Uterus (tissue), 4 donors: ENCODE results near the gene MALAT1. TPM values are rescaled to one million over a fixed set of nuclear protein-coding genes. Genes with fewer than 3 reads are reported as not detected.

ENCODE experiments used
- DNase-seq, 2 donors: peaks; one replicate each; pipeline ENCODE4 v3.0.0-alpha.2; 2019 to 2020
- H3K27ac ChIP-seq, 2 donors: fragments of 200-600 bp; sonication (generic); 1 replicate in 1 of 2; 2 replicates in 1 of 2; pipeline ENCODE4 v1.5.1; 2016 to 2018
- H3K27me3 ChIP-seq, 2 donors: fragments of 200-600 bp; sonication (generic); one replicate each; pipeline ENCODE4 v1.5.1; 2018 to 2019; ENCODE audit warnings: control low read depth in 1 of 2
- H3K36me3 ChIP-seq, 2 donors: fragments of 200-600 bp; sonication (generic); one replicate each; pipeline ENCODE4 v1.5.1; 2019; ENCODE audit warnings: control low read depth in 1 of 2
- H3K4me1 ChIP-seq, 2 donors: fragments of 200-600 bp; sonication (generic); one replicate each; pipeline ENCODE4 v1.5.1; 2018 to 2019; ENCODE audit warnings: control low read depth in 1 of 2
- H3K4me3 ChIP-seq, 2 donors: fragments of 200-600 bp; sonication (generic); 1 replicate in 1 of 2; 2 replicates in 1 of 2; pipeline ENCODE4 v1.5.1; 2018 to 2019; ENCODE audit warnings: mild to moderate bottlenecking in 1 of 2
- H3K9me3 ChIP-seq, 2 donors: fragments of 200-600 bp; sonication (generic); one replicate each; pipeline ENCODE4 v1.5.1; 2019; ENCODE audit warnings: control low read depth in 1 of 2
- CTCF ChIP-seq, 4 experiments: fragments of 200-600 bp in 2 of 4; fragments of 450-650 bp in 2 of 4; sonication (generic) in 2 of 4; IDR thresholded peaks; one replicate each; pipeline ENCODE4 v1.5.1; 2016 to 2019; ENCODE audit warnings: antibody characterized with exemption in 4 of 4, mild to moderate bottlenecking in 2 of 4, moderate library complexity in 1 of 4
- POLR2A ChIP-seq, 2 donors: fragments of 450-650 bp; IDR thresholded peaks; one replicate each; pipeline ENCODE4 v1.6.1; 2016; ENCODE audit warnings: antibody characterized with exemption in 2 of 2, mild to moderate bottlenecking in 1 of 2, moderate library complexity in 1 of 2
- intact Hi-C: fragments of 100-400 bp; cut with DNase I; formaldehyde crosslinking; loops from one replicate; pipeline ENCODE4 v1.15.1; 2023; ENCODE audit warnings: low total_unique reads
- total RNA-seq, 4 donors: library from RNA; depleted of rRNA in 3 of 4; stranded (reverse); fragments of >200 nt in 3 of 4; gene quantifications; one replicate each; pipeline versions ENCODE4 v1.1.0 to v1.2.4, GENCODE V29; 2014 to 2023
- donor health status: DM: yes; HTN: yes; CAD: no.

MALAT1 gene
- total RNA-seq, 4 donors from 2014 or later: 6,732 to 19,335 (median 13,886) TPM

- intact Hi-C loops: no loop called here
Observed at GRCh38 chr11:65502274-65502554, 3.4 kb downstream of the MALAT1 start.

GRCh38 chr11:65502555-65503367, 3.9 kb downstream of the MALAT1 start:
- intact Hi-C loops: no loop called here
- H3K4me1 ChIP-seq: peaks cover 0 to 9% of the 10 kb centered on the region in 2 donors
- H3K27me3 ChIP-seq: no peaks in the 10 kb centered on the region
- peak overlapping the region; percentile 96 to 97 for H3K27ac ChIP-seq
- peak in 1 of 2 donors; percentile 21 for DNase-seq
- peak overlapping the region; percentile 85 to 90 for H3K4me3 ChIP-seq
- no peaks in the 10 kb centered on the region for H3K36me3 ChIP-seq
- TF ChIP-seq CTCF (IDR thresholded peaks at IDR 0.05) (no peak), POLR2A (IDR thresholded peaks at IDR 0.05) (peak in 1 of 2 donors; percentile 29)
- no peaks in the 10 kb centered on the region for H3K9me3 ChIP-seq

More at GRCh38 chr11:65502274-65502554, 3.4 kb downstream of the MALAT1 start:
- no peaks in the 10 kb centered on the region for H3K27me3 ChIP-seq
- no peaks in the 10 kb centered on the region for H3K9me3 ChIP-seq
- H3K36me3 ChIP-seq: no peaks in the 10 kb centered on the region
- DNase-seq: no peak
- TF ChIP-seq POLR2A (IDR thresholded peaks at IDR 0.05): no peak
- TF ChIP-seq CTCF (IDR thresholded peaks at IDR 0.05): no peak
- H3K27ac ChIP-seq: peak overlapping the region; percentile 96 to 97
- H3K4me1 ChIP-seq: peaks cover 0 to 9% of the 10 kb centered on the region in 2 donors
- peak overlapping the region; percentile 85 to 90 for H3K4me3 ChIP-seq

GRCh38 chr11:65503368-65503948, 4.6 kb downstream of the MALAT1 start:
- H3K9me3 ChIP-seq: no peaks in the 10 kb centered on the region
- TF ChIP-seq CTCF (IDR thresholded peaks at IDR 0.05) (no peak), POLR2A (IDR thresholded peaks at IDR 0.05) (peak in 1 of 2 donors; percentile 19)
- H3K27me3 ChIP-seq: no peaks in the 10 kb centered on the region
- no peaks in the 10 kb centered on the region for H3K36me3 ChIP-seq
- intact Hi-C loops: no loop called here
- H3K27ac ChIP-seq: peak overlapping the region; percentile 96 to 97
- DNase-seq: no peak
- H3K4me1 ChIP-seq: peaks cover 0 to 9% of the 10 kb centered on the region in 2 donors
- peak overlapping the region; percentile 85 to 90 for H3K4me3 ChIP-seq

DNA sequence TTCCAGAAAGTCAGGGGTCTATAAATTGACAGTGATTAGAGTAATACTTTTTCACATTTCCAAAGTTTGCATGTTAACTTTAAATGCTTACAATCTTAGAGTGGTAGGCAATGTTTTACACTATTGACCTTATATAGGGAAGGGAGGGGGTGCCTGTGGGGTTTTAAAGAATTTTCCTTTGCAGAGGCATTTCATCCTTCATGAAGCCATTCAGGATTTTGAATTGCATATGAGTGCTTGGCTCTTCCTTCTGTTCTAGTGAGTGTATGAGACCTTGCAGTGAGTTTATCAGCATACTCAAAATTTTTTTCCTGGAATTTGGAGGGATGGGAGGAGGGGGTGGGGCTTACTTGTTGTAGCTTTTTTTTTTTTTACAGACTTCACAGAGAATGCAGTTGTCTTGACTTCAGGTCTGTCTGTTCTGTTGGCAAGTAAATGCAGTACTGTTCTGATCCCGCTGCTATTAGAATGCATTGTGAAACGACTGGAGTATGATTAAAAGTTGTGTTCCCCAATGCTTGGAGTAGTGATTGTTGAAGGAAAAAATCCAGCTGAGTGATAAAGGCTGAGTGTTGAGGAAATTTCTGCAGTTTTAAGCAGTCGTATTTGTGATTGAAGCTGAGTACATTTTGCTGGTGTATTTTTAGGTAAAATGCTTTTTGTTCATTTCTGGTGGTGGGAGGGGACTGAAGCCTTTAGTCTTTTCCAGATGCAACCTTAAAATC, 5.3 kb downstream of the MALAT1 start:
- peaks cover 0 to 9% of the 10 kb centered on the region in 2 donors for H3K4me1 ChIP-seq
- no peaks in the 10 kb centered on the region for H3K36me3 ChIP-seq
- no peaks in the 10 kb centered on the region for H3K27me3 ChIP-seq
- intact Hi-C loops: no loop called here
- peak overlapping the region; percentile 85 to 90 for H3K4me3 ChIP-seq
- H3K27ac ChIP-seq: peak overlapping the region; percentile 96 to 97
- H3K9me3 ChIP-seq: no peaks in the 10 kb centered on the region
- TF ChIP-seq CTCF (IDR thresholded peaks at IDR 0.05) (no peak), POLR2A (IDR thresholded peaks at IDR 0.05) (peak in 1 of 2 donors; percentile 42)
- DNase-seq: no peak
